HepG2 (cell line): ENCODE results near the gene ARHGAP23. TPM values are rescaled to one million over a fixed set of nuclear protein-coding genes. Genes with fewer than 3 reads are reported as not detected.

Experiments used
- ATAC-seq: fragments of 200-7000 bp; cut with Tn5 transposase; 3 replicates; pipeline ENCODE4 v1.9.1; 2020; ENCODE audit warnings: mild to moderate bottlenecking, moderate library complexity
- BruUV-seq: library from RNA; stranded (reverse); fragments of 400-500 nt; replicated peaks from 2 replicates; lab custom pipeline; 2021; lab: Mats Ljungman, UMichigan
- CTCF ChIA-PET: fragments of 300-600 bp; formaldehyde crosslinking; extraction: SDS; loops from one replicate; lab custom pipeline; 2021; ENCODE audit warnings: low total read pairs, inconsistent platforms, low intra/inter-chr PET ratio; lab: Yijun Ruan, JAX
- POLR2A ChIA-PET: fragments of 350-600 bp; sonication (Branson Sonifier 250); formaldehyde crosslinking; loops from one replicate; lab custom pipeline; 2020; ENCODE audit warnings: antibody characterized with exemption, inconsistent platforms; lab: Yijun Ruan, JAX
- DNase-seq: peaks from one replicate; pipeline ENCODE4 v3.0.0-alpha.2; 2015; ENCODE audit warnings: low spot score
- FAIRE-seq: peaks from 3 replicates; lab custom pipeline; 2011; peaks lifted over from hg19 to GRCh38; lab: Jason Lieb, UNC
- H2AFZ ChIP-seq: one replicate; pipeline ENCODE4 v1.6.1; 2011; ENCODE audit warnings: low read length, inconsistent platforms
- H3K27ac ChIP-seq: fragments of 300-600 bp; 3 replicates; pipeline ENCODE4 v1.8.0; 2011; ENCODE audit warnings: mixed run types, mild to moderate bottlenecking, mixed read lengths, low read length, inconsistent platforms; ENCODE audit not compliant: insufficient read depth; ENCODE audit errors: extremely low read length
- H3K27me3 ChIP-seq, 2 experiments: fragments of 200-600 bp in 1 of 2; 2 replicates in 1 of 2; 3 replicates in 1 of 2; pipeline versions ENCODE4 v1.6.0 to v1.8.0; 2011; ENCODE audit warnings: low read length in 2 of 2, mild to moderate bottlenecking in 2 of 2, moderate library complexity in 2 of 2, inconsistent platforms in 1 of 2; ENCODE audit not compliant: insufficient read depth in 2 of 2, control insufficient read depth in 1 of 2
- H3K36me3 ChIP-seq, 2 experiments: fragments of 200-600 bp in 1 of 2; replicated peaks in 1 of 2; 2 replicates in 1 of 2; 3 replicates in 1 of 2; pipeline versions ENCODE4 v1.5.1 to v1.8.0; 2011; ENCODE audit warnings: low read length in 2 of 2, inconsistent platforms in 1 of 2; ENCODE audit not compliant: insufficient read depth in 2 of 2, control insufficient read depth in 1 of 2
- H3K4me1 ChIP-seq: 2 replicates; pipeline ENCODE4 v1.5.1; 2012; ENCODE audit warnings: low read length, inconsistent platforms; ENCODE audit not compliant: insufficient read depth
- H3K4me2 ChIP-seq: 2 replicates; pipeline ENCODE4 v1.6.0; 2011; ENCODE audit warnings: low read depth, low read length, inconsistent platforms
- H3K4me3 ChIP-seq, 3 experiments: fragments of 200-600 bp in 1 of 3; sonication (generic), shearing (Covaris generic) in 1 of 3; replicated peaks in 1 of 3; 2 replicates each; pipeline ENCODE4 v1.5.1; 2011 to 2016; ENCODE audit warnings: low read length in 3 of 3, inconsistent platforms in 2 of 3, low read depth in 2 of 3, mild to moderate bottlenecking in 2 of 3, control low read depth in 1 of 3, mixed read lengths in 1 of 3; ENCODE audit not compliant: insufficient read depth in 1 of 3
- H3K79me2 ChIP-seq: one replicate; pipeline ENCODE4 v1.6.1; 2011; ENCODE audit warnings: low read length, inconsistent platforms; ENCODE audit not compliant: insufficient read depth
- H3K9ac ChIP-seq: 2 replicates; pipeline ENCODE4 v1.6.0; 2011; ENCODE audit warnings: mild to moderate bottlenecking, low read depth, low read length, inconsistent platforms; ENCODE audit not compliant: insufficient read depth
- H3K9me3 ChIP-seq: 2 replicates; pipeline ENCODE4 v1.5.1; 2012; ENCODE audit warnings: mild to moderate bottlenecking, low read length
- H4K20me1 ChIP-seq: 2 replicates; pipeline ENCODE4 v1.6.0; 2011; ENCODE audit warnings: inconsistent platforms, mild to moderate bottlenecking, low read length, moderate library complexity; ENCODE audit not compliant: insufficient read depth
- WGBS: methylation state at CpG from one replicate; pipeline ENCODE4 v1.1.6; 2017; ENCODE audit warnings: low lambda C conversion rate; 5-methylcytosine and 5-hydroxymethylcytosine counted together
- in situ Hi-C: cut with HindIII; loops from 2 replicates; pipeline ENCODE4 v1.10.0; 2017; ENCODE audit warnings: low pct_unique_long_range_greater_than_20kb; ENCODE audit not compliant: extremely low pct_ligation_motif_present
- intact Hi-C: fragments of 100-400 bp; cut with micrococcal nuclease; formaldehyde crosslinking; loops from one replicate; pipeline ENCODE4 v1.10.0; 2022; ENCODE audit not compliant: unreplicated experiment
- polyA plus RNA-seq, 8 experiments: library from polyadenylated mRNA; depleted of rRNA in 3 of 8; stranded (reverse) in 7 of 8; unstranded in 1 of 8; fragments of >200 nt; fragmentation: Illumina TruSeq in 4 of 8; extraction: Trizol in 4 of 8; gene quantifications; 2 replicates each; pipeline versions ENCODE4 v1.2.1 to v1.2.3, GENCODE V29; 2011 to 2016; ENCODE audit warnings: low read depth in 4 of 8, missing spikeins in 1 of 8, mixed read lengths in 1 of 8; ENCODE audit not compliant: insufficient read depth in 1 of 8
- total RNA-seq, 5 experiments: library from RNA; depleted of rRNA; stranded (reverse); fragments of >200 nt; fragmentation: Illumina TruSeq; extraction: Trizol; gene quantifications; 2 replicates each; pipeline ENCODE4 v1.2.3, GENCODE V29; 2016; ENCODE audit warnings: low read depth in 1 of 5
- TF ChIP-seq, protein P1 (sequence below): sonication (generic); formaldehyde crosslinking; IDR thresholded peaks from 2 replicates; pipeline ENCODE4 v1.4.0; 2020; ENCODE audit warnings: mild to moderate bottlenecking, missing genetic modification reagents
- TF ChIP-seq, protein P2 (sequence below): sonication (generic); formaldehyde crosslinking; IDR thresholded peaks from 2 replicates; pipeline ENCODE4 v1.4.0; 2020; ENCODE audit warnings: missing genetic modification reagents

The ARHGAP23 gene
- total and polyA plus RNA-seq, 2 of the 13 experiments (the other 11 are each of a cell fraction or from before 2014, with no cell fraction given): 0.03 TPM; not detected in 1

GRCh38 chr17:38543403-38544174 lies 115.3 kb downstream of the ARHGAP23 start:
- no peak for DNase-seq
- no peaks in the 10 kb centered on the region for H3K9me3 ChIP-seq
- peaks cover 16% of the 10 kb centered on the region for H3K4me1 ChIP-seq
- BruUV-seq: no TSS peak
- in situ Hi-C loops: no loop called here
- POLR2A ChIA-PET: no interaction called here
- no peak overlapping the region for H3K9ac ChIP-seq
- H2AFZ ChIP-seq: no peak overlapping the region
- H4K20me1 ChIP-seq: 0 out of 2 replicates have a peak, but pooled peaks cover 4% of the 10 kb centered on the region
- no peak overlapping the region for H3K4me3 ChIP-seq
- ATAC-seq: peak; percentile 9; the same call in 2 of the 3 replicates
- H3K4me2 ChIP-seq: no peak overlapping the region
- CTCF ChIA-PET: no interaction called here
- H3K27me3 ChIP-seq: peaks cover 6 to 39% of the 10 kb centered on the region in 2 experiments; a peak in 4 of 5 replicates
- no peak for FAIRE-seq
- no peak overlapping the region for H3K27ac ChIP-seq
- TF ChIP-seq, protein P1, sequence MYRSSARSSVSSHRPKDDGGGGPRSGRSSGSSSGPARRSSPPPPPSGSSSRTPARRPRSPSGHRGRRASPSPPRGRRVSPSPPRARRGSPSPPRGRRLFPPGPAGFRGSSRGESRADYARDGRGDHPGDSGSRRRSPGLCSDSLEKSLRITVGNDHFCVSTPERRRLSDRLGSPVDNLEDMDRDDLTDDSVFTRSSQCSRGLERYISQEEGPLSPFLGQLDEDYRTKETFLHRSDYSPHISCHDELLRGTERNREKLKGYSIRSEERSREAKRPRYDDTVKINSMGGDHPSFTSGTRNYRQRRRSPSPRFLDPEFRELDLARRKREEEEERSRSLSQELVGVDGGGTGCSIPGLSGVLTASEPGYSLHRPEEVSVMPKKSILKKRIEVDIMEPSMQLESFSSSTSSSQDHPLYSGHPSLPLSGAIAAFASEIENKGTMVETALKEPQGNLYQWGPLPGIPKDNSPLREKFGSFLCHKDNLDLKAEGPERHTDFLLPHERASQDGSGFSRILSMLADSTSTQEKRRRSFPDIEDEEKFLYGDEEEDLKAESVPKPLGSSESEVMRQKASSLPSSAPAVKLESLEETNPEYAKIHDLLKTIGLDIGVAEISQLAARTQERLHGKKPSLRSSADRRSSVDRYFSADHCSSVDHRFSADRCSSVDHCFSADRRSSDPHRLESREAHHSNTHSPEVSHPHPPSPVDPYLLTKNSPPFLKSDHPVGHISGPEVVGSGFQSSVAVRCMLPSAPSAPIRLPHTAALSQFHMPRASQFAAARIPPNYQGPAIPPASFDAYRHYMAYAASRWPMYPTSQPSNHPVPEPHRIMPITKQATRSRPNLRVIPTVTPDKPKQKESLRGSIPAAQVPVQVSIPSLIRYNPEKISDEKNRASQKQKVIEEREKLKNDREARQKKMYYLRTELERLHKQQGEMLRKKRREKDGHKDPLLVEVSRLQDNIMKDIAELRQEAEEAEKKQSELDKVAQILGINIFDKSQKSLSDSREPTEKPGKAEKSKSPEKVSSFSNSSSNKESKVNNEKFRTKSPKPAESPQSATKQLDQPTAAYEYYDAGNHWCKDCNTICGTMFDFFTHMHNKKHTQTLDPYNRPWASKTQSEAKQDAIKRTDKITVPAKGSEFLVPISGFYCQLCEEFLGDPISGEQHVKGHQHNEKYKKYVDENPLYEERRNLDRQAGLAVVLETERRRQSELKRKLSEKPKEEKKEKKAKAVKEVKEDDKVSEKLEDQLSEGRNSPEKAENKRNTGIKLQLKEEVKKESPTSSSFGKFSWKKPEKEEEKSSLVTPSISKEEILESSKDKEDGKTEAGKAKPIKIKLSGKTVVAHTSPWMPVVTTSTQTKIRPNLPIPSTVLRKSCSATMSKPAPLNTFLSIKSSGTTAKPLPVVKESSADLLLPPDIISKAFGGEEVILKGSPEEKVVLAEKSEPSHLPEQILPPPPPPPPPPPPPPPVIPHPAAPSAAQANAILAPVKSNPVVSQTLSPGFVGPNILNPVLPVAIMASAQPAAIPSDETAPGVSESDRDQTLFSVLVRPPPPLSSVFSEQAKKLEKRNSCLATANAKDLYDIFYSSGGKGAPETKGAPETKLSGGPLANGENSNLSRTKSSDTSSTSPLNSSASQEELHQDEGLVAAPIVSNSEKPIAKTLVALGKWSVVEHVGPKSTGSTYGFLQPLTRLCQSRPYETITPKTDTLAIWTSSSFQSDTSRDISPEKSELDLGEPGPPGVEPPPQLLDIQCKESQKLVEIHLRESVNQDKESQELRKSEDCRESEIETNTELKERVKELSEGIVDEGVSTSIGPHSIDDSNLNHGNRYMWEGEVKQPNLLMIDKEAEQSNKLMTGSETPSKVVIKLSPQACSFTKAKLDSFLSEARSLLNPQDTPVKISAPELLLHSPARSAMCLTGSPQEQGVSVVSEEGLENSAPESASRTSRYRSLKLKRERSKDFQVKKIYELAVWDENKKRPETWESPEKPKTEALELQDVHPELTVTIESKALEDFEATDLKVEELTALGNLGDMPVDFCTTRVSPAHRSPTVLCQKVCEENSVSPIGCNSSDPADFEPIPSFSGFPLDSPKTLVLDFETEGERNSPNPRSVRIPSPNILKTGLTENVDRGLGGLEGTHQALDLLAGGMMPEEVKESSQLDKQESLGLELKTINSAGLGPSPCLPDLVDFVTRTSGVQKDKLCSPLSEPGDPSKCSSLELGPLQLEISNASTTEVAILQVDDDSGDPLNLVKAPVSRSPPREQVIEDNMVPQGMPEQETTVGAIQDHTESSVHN (CRISPR knock-in tag): peak; percentile 86; the same call in 1 of the 2 replicates
- TF ChIP-seq, protein P2, sequence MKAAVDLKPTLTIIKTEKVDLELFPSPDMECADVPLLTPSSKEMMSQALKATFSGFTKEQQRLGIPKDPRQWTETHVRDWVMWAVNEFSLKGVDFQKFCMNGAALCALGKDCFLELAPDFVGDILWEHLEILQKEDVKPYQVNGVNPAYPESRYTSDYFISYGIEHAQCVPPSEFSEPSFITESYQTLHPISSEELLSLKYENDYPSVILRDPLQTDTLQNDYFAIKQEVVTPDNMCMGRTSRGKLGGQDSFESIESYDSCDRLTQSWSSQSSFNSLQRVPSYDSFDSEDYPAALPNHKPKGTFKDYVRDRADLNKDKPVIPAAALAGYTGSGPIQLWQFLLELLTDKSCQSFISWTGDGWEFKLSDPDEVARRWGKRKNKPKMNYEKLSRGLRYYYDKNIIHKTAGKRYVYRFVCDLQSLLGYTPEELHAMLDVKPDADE (CRISPR knock-in tag): no peak
- no peaks in the 10 kb centered on the region for H3K36me3 ChIP-seq
- intact Hi-C loops: no loop called here
- 26% methylated on average over 19 of the region's 20 CpGs for WGBS
- no peaks in the 10 kb centered on the region for H3K79me2 ChIP-seq
